Measurements from ENCODE around the gene KCNJ16.

KCNJ16 gene

GRCh38 chr17:70086516-70086915 lies 11.5 kb downstream of the KCNJ16 start:
- Histone ChIP-seq H3K4me1 (no peaks in the 10 kb centered on the region), H3K36me3 (no peaks in the 10 kb centered on the region), H3K27me3 (no peaks in the 10 kb centered on the region), H3K9me3 (no peaks in the 10 kb centered on the region), H3K4me3 (ENCODE audit: low read depth, low read length) (no peak overlapping the region)
- no peak for TF ChIP-seq CTCF (IDR thresholded peaks at IDR 0.05; ENCODE audit: low read depth, low read length)
- DNase-seq, result no peak

GRCh38 chr17:70089513-70090148 lies 14.6 kb downstream of the KCNJ16 start:
- no peak for TF ChIP-seq CTCF (IDR thresholded peaks at IDR 0.05; ENCODE audit: low read depth, low read length)
- Histone ChIP-seq H3K36me3 (no peaks in the 10 kb centered on the region), H3K27me3 (no peaks in the 10 kb centered on the region), H3K9me3 (no peaks in the 10 kb centered on the region), H3K4me1 (no peaks in the 10 kb centered on the region), H3K4me3 (ENCODE audit: low read depth, low read length) (no peak overlapping the region)
- DNase-seq, result no peak

GRCh38 chr17:70091005-70091568 lies 16.1 kb downstream of the KCNJ16 start:
- H3K4me3 ChIP-seq (ENCODE audit: low read depth, low read length), result no peak overlapping the region
- no peaks in the 10 kb centered on the region for H3K27me3 ChIP-seq
- TF ChIP-seq CTCF (IDR thresholded peaks at IDR 0.05; ENCODE audit: low read depth, low read length), result no peak
- H3K9me3 ChIP-seq, result no peaks in the 10 kb centered on the region
- no peaks in the 10 kb centered on the region for H3K4me1 ChIP-seq
- no peaks in the 10 kb centered on the region for H3K36me3 ChIP-seq
- no peak for DNase-seq

GRCh38 chr17:70091696-70092095 lies 16.7 kb downstream of the KCNJ16 start:
- H3K9me3 ChIP-seq, result no peaks in the 10 kb centered on the region
- no peak overlapping the region for H3K4me3 ChIP-seq (ENCODE audit: low read depth, low read length)
- TF ChIP-seq CTCF (IDR thresholded peaks at IDR 0.05; ENCODE audit: low read depth, low read length), result no peak
- no peaks in the 10 kb centered on the region for H3K36me3 ChIP-seq
- H3K27me3 ChIP-seq, result no peaks in the 10 kb centered on the region
- H3K4me1 ChIP-seq, result no peaks in the 10 kb centered on the region
- no peak for DNase-seq

- H3K4me3 ChIP-seq (ENCODE audit: low read depth, low read length), result no peak overlapping the region
- DNase-seq, result no peak
- H3K4me1 ChIP-seq, result no peaks in the 10 kb centered on the region
- TF ChIP-seq CTCF (IDR thresholded peaks at IDR 0.05; ENCODE audit: low read depth, low read length), result no peak
- no peaks in the 10 kb centered on the region for H3K9me3 ChIP-seq
- H3K27me3 ChIP-seq, result no peaks in the 10 kb centered on the region
- H3K36me3 ChIP-seq, result no peaks in the 10 kb centered on the region
These were observed 18.1 kb downstream of the KCNJ16 start for GRCh38 chr17:70093163-70093562.

GRCh38 chr17:70095455-70095854 lies 20.4 kb downstream of the KCNJ16 start:
- no peaks in the 10 kb centered on the region for H3K4me1 ChIP-seq
- peaks cover 15% of the 10 kb centered on the region for H3K27me3 ChIP-seq
- H3K36me3 ChIP-seq, result no peaks in the 10 kb centered on the region
- DNase-seq, result no peak
- H3K4me3 ChIP-seq (ENCODE audit: low read depth, low read length), result no peak overlapping the region
- H3K9me3 ChIP-seq, result no peaks in the 10 kb centered on the region
- no peak for TF ChIP-seq CTCF (IDR thresholded peaks at IDR 0.05; ENCODE audit: low read depth, low read length)

Measured in BE2C (cell line).